PC-3 (cell line): ENCODE results near the gene PELO. TPM values are rescaled to one million over a fixed set of nuclear protein-coding genes. Genes with fewer than 3 reads are reported as not detected.

ENCODE experiments used
- ATAC-seq: fragments of 200-7000 bp; cut with Tn5 transposase; 2 replicates; pipeline ENCODE4 v1.9.1; 2020; ENCODE audit warnings: mild to moderate bottlenecking, moderate library complexity
- BruUV-seq: library from RNA; stranded (reverse); fragments of 400-500 nt; replicated peaks from 2 replicates; lab custom pipeline; 2021; lab: Mats Ljungman, UMichigan
- CTCF ChIA-PET: fragments of 300-600 bp; sonication (Branson Sonifier 250); formaldehyde crosslinking; loops from one replicate; lab custom pipeline; 2022; ENCODE audit warnings: antibody characterized with exemption; lab: Charles Lee
- POLR2A ChIA-PET: fragments of 300-600 bp; sonication (Branson Sonifier 250); formaldehyde crosslinking; loops from one replicate; lab custom pipeline; 2022; ENCODE audit warnings: antibody characterized with exemption; ENCODE audit not compliant: unreplicated experiment; lab: Charles Lee
- DNase-seq: peaks from one replicate; pipeline ENCODE4 v3.0.0-alpha.2; 2015
- H2AFZ ChIP-seq: fragments of 300-600 bp; sonication (generic); 2 replicates; pipeline ENCODE4 v1.6.0; 2016; ENCODE audit warnings: antibody characterized with exemption, low read length
- H3F3A ChIP-seq: fragments of 300-600 bp; sonication (generic); one replicate; pipeline ENCODE4 v1.6.0; 2017; ENCODE audit warnings: antibody characterized with exemption, low read length, control low read depth, mild to moderate bottlenecking; ENCODE audit not compliant: unreplicated experiment
- H3K27ac ChIP-seq: fragments of 300-600 bp; sonication (generic); 2 replicates; pipeline ENCODE4 v1.5.1; 2016; ENCODE audit warnings: mild to moderate bottlenecking, low read length
- H3K27me3 ChIP-seq: fragments of 300-600 bp; sonication (generic); 2 replicates; pipeline ENCODE4 v1.6.1; 2016; ENCODE audit warnings: low read length, mixed read lengths
- H3K36me3 ChIP-seq: fragments of 300-600 bp; sonication (generic); 2 replicates; pipeline ENCODE4 v1.6.1; 2016; ENCODE audit warnings: low read depth, mixed run types, low read length, mixed read lengths
- H3K4me1 ChIP-seq: fragments of 300-600 bp; sonication (generic); 2 replicates; pipeline ENCODE4 v1.5.1; 2016; ENCODE audit warnings: low read length; ENCODE audit not compliant: insufficient read depth
- H3K4me2 ChIP-seq: fragments of 300-600 bp; sonication (generic); 2 replicates; pipeline ENCODE4 v1.6.0; 2016; ENCODE audit warnings: low read length
- H3K4me3 ChIP-seq: fragments of 300-600 bp; sonication (generic); 2 replicates; pipeline ENCODE4 v1.5.1; 2016; ENCODE audit warnings: mild to moderate bottlenecking, low read length, mixed read lengths
- H3K79me2 ChIP-seq: fragments of 300-600 bp; sonication (generic); 2 replicates; pipeline ENCODE4 v1.6.1; 2017; ENCODE audit warnings: low read length, mixed read lengths
- H3K9ac ChIP-seq: fragments of 300-600 bp; sonication (generic); 2 replicates; pipeline ENCODE4 v1.6.0; 2016; ENCODE audit warnings: mild to moderate bottlenecking, low read length
- H3K9me2 ChIP-seq: fragments of 300-600 bp; sonication (generic); replicated peaks from 2 replicates; pipeline ENCODE4 v1.6.1; 2016; ENCODE audit warnings: mixed run types, low read length, mixed read lengths
- H3K9me3 ChIP-seq: fragments of 300-600 bp; sonication (generic); 2 replicates; pipeline ENCODE4 v1.6.1; 2016; ENCODE audit warnings: low read length, mixed read lengths
- H4K20me1 ChIP-seq: fragments of 300-600 bp; sonication (generic); 2 replicates; pipeline ENCODE4 v1.6.1; 2016; ENCODE audit warnings: low read length, mixed read lengths
- EZH2 ChIP-seq: fragments of 300-600 bp; sonication (generic); IDR thresholded peaks from one replicate; pipeline ENCODE4 v1.6.1; 2017; ENCODE audit warnings: antibody characterized with exemption, mild to moderate bottlenecking, low read length; ENCODE audit not compliant: unreplicated experiment
- EZH2phosphoT487 ChIP-seq: fragments of 300-600 bp; sonication (generic); IDR thresholded peaks from 2 replicates; pipeline ENCODE4 v1.6.1; 2018; ENCODE audit warnings: mild to moderate bottlenecking, antibody characterized with exemption, low read length, borderline replicate concordance
- intact Hi-C: fragments of 100-400 bp; cut with micrococcal nuclease; formaldehyde crosslinking; loops from 2 replicates; pipeline ENCODE4 v1.9.0; 2023
- total RNA-seq: library from RNA; depleted of rRNA; stranded (reverse); fragments of >200 nt; gene quantifications from 2 replicates; pipeline ENCODE4 v1.2.3, GENCODE V29; 2014
- TF ChIP-seq, protein P1 (sequence below): fragments of 300-600 bp; sonication (generic); conservative IDR thresholded peaks from 2 replicates; pipeline ENCODE4 v1.5.1; 2017; ENCODE audit warnings: antibody characterized with exemption, low read depth, mild to moderate bottlenecking, low read length

Gene PELO
- total RNA-seq, 1 experiment from 2014 or later = 45.3 TPM

DNA sequence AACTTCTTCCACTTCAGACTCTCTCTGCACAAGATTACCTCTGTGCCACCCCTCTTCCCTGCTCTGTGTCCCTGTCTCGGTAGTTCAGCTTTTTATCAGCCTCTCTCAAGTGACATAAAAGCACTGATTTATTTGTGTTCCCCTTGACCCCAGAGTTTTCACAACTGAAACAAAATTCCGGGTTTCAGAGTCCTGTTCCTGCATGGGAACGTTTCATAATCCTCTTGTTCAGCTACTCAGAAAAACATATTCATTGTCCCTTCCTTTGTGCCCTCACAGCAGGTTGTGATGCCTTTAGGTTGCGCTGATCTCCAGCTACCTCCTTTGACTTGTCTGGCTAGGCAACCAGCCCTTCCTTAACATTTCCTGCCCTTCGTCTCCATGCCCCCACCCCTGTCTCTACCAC lies 13.7 kb upstream of the PELO start:
- H3K4me2 ChIP-seq = no peak overlapping the region
- H3K79me2 ChIP-seq = no peaks in the 10 kb centered on the region
- DNase-seq = no peak
- ChIA-PET CTCF (no interaction called here), POLR2A (no interaction called here)
- H3K9ac ChIP-seq = no peak overlapping the region
- H3K9me2 ChIP-seq = no peaks in the 10 kb centered on the region
- TF ChIP-seq EZH2 = no peak
- TF ChIP-seq, protein P1, sequence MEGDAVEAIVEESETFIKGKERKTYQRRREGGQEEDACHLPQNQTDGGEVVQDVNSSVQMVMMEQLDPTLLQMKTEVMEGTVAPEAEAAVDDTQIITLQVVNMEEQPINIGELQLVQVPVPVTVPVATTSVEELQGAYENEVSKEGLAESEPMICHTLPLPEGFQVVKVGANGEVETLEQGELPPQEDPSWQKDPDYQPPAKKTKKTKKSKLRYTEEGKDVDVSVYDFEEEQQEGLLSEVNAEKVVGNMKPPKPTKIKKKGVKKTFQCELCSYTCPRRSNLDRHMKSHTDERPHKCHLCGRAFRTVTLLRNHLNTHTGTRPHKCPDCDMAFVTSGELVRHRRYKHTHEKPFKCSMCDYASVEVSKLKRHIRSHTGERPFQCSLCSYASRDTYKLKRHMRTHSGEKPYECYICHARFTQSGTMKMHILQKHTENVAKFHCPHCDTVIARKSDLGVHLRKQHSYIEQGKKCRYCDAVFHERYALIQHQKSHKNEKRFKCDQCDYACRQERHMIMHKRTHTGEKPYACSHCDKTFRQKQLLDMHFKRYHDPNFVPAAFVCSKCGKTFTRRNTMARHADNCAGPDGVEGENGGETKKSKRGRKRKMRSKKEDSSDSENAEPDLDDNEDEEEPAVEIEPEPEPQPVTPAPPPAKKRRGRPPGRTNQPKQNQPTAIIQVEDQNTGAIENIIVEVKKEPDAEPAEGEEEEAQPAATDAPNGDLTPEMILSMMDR = no peak
- TF ChIP-seq EZH2phosphoT487 = no peak
- no peaks in the 10 kb centered on the region for H4K20me1 ChIP-seq
- ATAC-seq = no peak
- no peaks in the 10 kb centered on the region for H3K9me3 ChIP-seq
- no peak overlapping the region for H3K27ac ChIP-seq
- no peaks in the 10 kb centered on the region for H3K27me3 ChIP-seq
- intact Hi-C loops = no loop called here
- H3K36me3 ChIP-seq = no peaks in the 10 kb centered on the region
- BruUV-seq = no TSS peak
- H3K4me3 ChIP-seq = no peak overlapping the region
- no peaks in the 10 kb centered on the region for H3F3A ChIP-seq
- H3K4me1 ChIP-seq = no peaks in the 10 kb centered on the region
- no peak overlapping the region for H2AFZ ChIP-seq

DNA sequence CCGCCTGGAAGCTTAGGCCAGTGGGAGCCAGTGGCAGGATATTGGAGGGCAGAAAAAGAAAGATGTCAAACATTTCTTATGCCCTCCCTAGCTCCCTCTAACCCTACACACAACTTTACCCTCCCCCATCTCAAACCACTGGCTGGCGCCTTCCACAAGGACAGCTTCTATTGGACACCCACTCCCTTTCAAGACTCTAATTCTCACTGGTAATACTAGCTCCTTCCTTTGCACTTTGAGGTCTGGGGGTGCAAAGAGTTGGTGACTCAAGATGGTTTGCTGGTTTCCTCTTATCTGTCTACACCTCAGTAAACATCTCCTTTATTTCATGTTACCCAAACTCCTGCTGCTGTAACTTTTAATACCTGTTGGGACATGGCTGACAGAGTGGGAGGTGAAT lies 11.6 kb upstream of the PELO start:
- TF ChIP-seq EZH2phosphoT487 (no peak), EZH2 (no peak)
- TF ChIP-seq, protein P1 = no peak
- DNase-seq (no peak), ATAC-seq (no peak)
- CTCF ChIA-PET = no interaction called here
- Histone ChIP-seq H2AFZ (no peak overlapping the region), H3K79me2 (no peaks in the 10 kb centered on the region), H3K27ac (no peak overlapping the region), H3K27me3 (no peaks in the 10 kb centered on the region), H3F3A (no peaks in the 10 kb centered on the region), H3K9me3 (no peaks in the 10 kb centered on the region), H3K4me1 (no peaks in the 10 kb centered on the region), H3K4me3 (no peak overlapping the region), H3K9me2 (no peaks in the 10 kb centered on the region), H4K20me1 (no peaks in the 10 kb centered on the region), H3K36me3 (no peaks in the 10 kb centered on the region), H3K4me2 (no peak overlapping the region), H3K9ac (no peak overlapping the region)
- POLR2A ChIA-PET = no interaction called here
- intact Hi-C loops = no loop called here
- BruUV-seq = no TSS peak

DNA sequence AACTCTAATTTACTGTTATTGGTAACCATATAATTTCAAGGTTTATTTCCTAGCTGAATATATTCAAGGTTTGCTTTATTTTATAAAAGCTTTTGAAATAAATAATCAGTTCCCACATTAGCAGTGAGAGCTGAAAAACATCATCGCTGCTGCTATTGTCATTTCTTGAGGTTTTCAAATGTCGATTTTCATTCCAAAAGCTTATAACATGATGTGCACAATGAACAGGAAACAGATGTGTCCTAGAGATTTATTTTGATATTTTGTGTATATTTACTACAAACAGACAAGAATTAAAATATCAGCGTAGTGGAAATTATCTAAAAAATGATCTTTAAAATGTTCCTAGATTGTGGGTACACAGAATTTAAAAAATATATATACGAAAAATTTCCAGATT lies 10.5 kb upstream of the PELO start:
- CTCF ChIA-PET = no interaction called here
- no peak for DNase-seq

More for the DNA sequence above, 10.5 kb upstream of the PELO start:
- Histone ChIP-seq H2AFZ (no peak overlapping the region), H3K36me3 (no peaks in the 10 kb centered on the region), H4K20me1 (no peaks in the 10 kb centered on the region), H3K79me2 (no peaks in the 10 kb centered on the region), H3K9me3 (no peaks in the 10 kb centered on the region), H3F3A (no peaks in the 10 kb centered on the region), H3K27ac (no peak overlapping the region), H3K4me2 (no peak overlapping the region), H3K9me2 (no peaks in the 10 kb centered on the region), H3K9ac (no peak overlapping the region), H3K4me3 (no peak overlapping the region), H3K27me3 (no peaks in the 10 kb centered on the region), H3K4me1 (no peaks in the 10 kb centered on the region)
- intact Hi-C loops = no loop called here
- POLR2A ChIA-PET = no interaction called here
- TF ChIP-seq EZH2 (no peak), EZH2phosphoT487 (no peak)
- TF ChIP-seq, protein P1 = no peak
- ATAC-seq = no peak
- no TSS peak for BruUV-seq
